Hematopoietic multipotent progenitor cell treated with erythropoietin and hydrocortisone succinate and interleukin-3 and kit ligand, for 6 days (in vitro differentiated cells): Measurements from ENCODE around the gene KCNN2.

Experiments used
- DNase-seq: peaks from one replicate; pipeline ENCODE4 v3.0.0-alpha.2; 2015

KCNN2 gene

DNA sequence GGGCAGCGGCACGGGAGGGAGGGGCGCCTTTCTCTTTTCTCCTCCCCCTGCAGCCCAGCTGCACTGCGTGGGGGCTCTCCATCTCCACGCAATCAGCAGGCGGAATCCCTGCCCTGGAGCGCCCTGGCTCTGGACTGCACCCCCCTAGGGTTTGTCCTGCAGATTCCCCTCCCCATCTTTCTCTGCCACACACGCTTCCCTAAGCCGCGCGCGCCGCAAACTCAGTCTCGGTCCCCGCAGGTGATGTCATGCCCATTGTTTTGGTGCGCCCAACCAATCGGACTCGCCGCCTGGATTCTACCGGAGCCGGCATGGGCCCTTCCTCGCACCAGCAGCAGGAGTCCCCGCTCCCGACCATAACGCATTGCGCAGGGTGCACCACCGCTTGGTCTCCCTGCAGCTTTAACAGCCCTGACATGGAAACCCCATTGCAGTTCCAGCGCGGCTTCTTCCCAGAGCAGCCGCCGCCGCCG is at the start of gene KCNN2:
Gene KCNN2, plus strand, starts transcription at position 347 of the 473 bp plus-strand sequence. Its CDS starts 70 bp downstream, at position 417.
- no peak for DNase-seq

DNA sequence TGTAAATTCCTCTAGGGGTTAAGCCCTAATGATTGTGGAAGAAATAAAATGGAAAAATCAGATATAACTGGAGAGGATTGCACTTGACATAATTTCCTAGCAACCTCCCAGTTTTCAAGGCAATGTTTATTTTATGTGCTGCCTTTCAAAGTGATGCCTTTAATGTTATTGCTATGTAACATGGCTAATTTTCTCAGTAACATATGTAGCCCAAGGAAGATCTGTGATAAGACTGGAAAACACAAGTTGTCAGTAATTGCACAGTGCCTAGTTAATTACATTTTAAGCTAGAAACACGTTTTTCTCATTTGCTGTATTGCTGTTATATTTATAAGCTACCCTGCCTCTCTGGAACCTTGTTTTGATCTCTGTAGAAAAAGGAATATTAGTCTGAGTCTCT is 49.2 kb upstream of the KCNN2 start:
- no peak for DNase-seq

DNA sequence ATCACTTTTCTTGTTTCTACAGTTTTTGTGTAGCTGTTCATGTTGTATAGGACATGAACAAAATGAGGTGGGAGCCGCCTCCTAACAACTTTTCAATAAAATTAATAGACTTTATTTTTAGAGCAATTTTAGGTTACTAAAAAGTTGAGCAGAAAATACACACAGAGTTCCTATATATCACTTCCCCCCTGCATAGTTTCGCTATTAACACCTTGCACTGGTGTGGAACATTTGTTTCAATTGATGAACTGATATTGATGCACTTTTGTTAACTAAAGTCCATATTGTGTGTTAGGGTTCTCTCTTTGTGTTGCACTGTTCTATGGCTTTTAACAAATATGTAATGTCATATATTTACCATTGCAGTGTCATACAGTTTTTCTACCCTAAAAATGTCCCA is 47.8 kb upstream of the KCNN2 start:
- DNase-seq: no peak

DNA sequence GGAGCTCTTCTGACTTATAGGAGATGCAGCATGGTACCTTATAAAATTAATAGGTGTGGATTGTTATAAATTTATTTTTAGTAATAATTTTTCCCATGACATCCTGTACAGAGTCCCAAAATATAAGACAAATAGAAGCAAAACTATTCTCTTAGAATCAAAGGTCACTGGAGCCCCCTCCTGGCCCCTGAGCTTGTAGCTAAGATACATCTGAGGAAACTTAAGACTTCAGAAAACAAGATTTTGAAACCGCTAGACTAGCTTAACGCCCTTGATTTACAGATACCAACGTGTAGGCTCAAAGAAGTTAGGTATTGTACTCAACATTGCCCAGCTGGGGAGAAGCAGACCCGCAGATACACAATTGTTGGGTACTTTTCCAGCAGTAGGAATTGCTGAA is 45.7 kb upstream of the KCNN2 start:
- no peak for DNase-seq

DNA sequence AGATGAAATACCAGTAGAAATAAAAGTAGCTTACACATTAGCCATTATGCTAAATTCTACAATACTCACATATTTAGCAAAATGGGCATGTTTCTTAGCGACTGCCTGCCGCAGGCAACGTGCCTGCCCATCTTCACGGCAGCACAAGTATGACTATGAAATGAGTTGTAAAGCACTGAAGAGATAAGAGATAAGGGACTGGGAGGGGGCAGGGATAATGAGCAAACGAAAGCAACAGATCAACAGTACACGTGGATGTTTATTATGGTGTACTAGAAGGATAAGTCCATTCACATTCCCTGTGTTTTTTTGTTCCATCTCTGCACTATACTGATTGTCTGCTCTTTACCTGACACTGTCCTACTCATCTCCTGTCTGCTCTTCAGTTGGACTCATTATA is 44.1 kb upstream of the KCNN2 start:
- DNase-seq: no peak

DNA sequence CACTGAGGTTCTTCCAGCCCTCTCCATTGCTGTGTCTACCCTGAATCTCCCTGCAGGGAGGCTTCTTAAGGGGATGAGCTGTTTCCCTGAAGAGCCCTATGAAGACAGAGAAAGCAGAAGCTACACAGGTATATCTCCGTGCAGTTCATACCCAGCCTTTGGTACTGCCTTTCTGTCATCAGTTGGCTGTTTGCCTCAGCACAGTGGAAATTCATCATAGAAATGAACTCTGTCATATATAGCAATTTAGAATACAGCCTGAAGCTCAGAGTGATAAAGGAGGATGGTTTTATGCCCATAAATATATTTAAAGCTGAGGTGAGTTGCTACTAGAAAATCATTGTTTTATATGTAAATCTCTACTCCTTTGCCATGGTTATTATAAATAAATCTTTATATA is 42.6 kb upstream of the KCNN2 start:
- DNase-seq: no peak

DNA sequence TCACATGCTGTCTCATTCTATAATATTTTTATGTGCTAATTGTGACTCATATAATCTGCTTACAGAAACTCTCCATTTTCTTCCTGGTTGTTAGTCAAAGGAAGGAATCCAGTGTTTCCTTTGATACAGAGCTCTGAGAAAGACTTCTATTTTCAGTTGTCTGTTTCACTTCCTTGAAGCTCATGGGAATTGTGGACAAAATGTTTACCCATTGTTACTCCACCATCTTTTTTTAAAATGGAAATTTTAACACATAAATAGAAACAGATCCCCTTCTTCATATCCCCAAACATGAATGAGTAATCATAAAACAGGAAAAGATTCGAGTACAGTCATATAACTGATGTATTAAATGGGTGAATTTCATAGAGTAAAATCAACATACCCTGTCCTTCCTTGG is 42.0 kb upstream of the KCNN2 start:
- DNase-seq: no peak

DNA sequence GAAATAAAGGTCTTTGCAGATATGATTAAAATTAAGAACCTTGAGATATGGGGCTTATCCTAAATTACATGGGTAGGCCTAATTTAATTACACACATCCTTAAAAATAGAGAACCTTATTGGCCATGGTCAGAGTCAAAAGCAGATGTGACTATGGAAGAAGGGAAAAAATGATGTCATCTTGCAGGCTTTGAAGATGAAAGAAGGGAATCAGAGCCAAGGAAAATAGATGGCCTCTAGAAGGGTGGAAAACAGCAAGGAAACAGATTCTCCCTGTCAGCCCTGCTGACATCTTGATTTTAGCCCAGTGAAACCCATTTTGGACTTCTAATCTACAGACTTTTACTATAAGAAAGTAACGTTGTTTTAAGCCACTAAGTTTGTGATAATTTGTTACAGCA is 37.6 kb upstream of the KCNN2 start:
- no peak for DNase-seq

DNA sequence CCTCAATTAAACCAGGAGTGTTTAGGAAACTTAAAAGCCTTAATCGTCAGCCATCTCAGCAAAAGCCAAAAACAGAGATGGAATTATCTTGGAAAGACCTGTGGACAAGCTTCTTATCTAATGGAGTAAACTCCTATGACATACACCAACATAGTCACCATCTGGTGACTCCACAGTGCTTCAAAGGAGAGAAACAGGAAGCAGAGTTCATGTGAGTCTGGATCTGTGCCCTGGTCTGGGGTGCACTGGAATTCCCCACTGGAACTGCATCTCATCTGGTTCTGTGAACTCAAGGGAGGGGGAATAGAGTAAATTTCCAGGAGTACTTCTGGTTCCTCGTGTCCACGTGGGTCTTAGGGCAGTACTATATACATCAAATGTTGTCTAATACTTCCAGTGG is 36.3 kb upstream of the KCNN2 start:
- no peak for DNase-seq

DNA sequence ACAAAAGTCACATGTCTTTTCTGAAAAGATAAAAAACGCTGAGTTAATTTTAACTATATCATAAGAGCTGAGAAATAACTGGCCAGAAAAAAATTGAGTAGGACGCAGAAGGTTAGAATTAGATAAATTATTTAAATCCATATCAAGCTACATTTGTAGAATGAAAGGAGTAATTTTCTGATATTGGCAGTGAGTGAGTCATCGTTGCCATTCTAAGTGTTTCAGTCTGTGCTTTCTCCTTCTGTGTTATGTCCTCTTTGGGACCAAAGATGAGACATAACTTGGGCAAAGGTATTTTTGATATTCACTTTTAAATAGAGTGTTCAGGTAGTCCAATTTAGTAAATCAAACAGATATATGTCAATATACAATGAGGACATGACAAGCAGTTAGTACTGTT is 34.4 kb upstream of the KCNN2 start:
- no peak for DNase-seq

DNA sequence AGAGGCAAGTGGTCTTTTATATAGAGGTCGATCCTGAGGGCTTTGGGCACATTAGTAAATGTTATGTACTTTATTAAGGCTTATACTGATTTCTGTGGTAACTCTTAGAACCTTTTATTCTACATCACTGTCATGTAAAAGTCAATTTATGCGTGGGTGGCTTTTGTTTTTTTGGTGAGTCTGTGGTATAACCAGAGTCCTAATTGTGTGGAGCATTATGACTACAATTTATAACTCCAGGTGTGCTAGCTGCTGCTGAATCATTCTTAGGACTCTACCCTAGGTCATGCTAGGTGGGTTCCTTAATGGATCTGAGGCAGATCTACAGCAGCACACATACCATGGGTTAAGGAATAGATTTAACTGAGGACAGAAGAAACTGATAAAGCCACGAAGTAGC is 33.9 kb upstream of the KCNN2 start:
- DNase-seq: no peak

DNA sequence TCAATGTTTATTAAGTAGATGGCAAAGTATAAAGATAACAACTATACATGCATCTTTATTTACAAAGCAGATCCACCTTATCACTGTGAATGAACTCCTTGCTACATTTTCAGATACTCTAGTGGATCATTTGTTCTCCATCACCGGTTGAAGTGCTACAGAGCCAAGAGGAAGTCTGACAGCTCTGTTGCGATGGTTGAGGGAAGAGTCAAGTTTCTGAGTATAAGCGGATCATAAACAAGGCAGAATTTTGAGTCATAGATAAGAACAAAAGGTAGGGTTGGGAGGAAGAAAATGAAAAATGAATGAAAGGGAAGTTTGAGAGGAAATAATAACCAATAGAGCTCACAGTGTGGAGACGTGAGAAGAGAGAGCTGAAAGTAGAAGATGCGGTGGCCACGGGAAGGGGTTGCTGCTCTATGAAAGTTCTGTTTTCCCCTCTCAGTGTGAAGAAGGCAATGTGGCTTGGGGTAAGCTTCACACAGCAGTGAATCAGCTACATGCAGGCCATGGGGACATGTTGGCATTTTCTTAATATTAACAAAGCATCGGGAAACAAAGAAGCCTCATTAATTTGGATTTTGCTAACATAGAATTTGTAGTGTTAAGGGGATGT is 30.8 kb upstream of the KCNN2 start:
- DNase-seq: no peak

DNA sequence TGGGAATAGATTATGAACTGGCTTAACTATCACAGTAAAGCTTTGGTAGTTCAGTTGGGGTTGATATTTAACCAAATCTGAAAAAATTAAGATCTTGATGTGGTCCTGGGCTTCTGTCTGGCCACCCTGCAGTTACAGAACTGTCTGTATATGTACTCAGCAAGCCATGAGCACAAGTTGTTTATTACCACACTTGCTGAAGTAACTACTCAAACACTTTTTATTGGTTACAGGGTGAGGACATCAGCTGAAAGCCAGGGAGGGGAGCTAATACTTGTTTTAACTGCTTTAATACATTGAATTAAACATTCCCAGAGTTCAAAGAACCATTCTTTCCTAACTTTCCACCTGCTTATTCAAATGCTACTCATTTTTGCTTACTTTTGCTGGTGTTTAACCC is 29.4 kb upstream of the KCNN2 start:
- no peak for DNase-seq

DNA sequence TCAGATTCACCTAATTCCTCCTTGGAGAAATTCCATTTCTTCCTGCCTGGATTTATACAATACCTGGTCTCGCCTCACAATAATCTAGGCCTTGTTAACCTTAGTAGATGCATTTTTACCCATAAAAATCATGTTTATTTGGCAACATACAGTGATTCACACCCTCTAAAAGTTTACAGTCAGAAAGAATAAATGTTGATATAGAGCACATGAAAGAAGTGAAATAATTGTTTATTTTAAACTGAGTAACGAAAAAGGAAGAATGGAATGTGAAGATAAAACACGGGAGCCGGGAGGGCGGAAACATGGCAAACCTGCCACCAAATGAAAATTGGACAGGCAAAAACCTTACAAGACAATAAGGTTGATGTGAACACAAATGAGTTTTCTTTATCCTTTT is 28.9 kb upstream of the KCNN2 start:
- DNase-seq: no peak

DNA sequence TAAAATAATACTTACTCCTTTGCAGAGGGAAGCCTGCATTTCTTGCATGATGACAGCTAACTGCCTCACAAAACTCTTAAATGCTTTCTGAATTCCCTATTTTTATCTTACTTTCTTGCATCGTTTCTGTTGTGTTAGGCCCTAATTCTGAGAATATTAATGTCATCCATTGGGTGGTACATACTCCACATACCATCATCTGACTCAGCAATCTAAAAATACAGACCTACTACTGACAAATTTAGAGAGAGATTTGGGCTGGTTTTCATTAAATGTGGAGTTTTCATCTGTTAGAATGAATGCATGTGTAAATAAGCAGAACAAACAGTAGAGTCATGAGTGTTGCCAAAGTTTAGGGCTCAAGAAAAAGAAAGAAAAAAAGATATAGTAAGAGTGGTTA is 26.5 kb upstream of the KCNN2 start:
- DNase-seq: no peak

DNA sequence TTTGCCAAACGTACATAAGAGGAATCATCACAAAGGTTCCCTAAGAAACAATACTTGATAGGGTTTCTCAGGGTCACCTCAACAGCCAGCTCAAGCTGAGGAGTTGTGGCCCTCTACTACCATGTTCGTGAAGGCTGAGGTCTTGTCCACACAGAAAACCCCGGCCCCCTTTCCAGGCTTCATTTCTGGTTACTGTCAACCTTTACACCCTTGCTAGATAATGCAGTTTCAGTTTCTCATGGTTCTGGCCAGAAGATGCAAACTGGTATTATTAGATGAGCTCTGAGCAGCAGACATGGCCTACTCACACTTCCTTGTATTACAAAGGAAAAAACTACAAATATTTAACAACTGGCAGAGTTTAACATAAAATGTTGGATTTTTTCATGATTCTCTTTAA is 22.8 kb upstream of the KCNN2 start:
- no peak for DNase-seq

DNA sequence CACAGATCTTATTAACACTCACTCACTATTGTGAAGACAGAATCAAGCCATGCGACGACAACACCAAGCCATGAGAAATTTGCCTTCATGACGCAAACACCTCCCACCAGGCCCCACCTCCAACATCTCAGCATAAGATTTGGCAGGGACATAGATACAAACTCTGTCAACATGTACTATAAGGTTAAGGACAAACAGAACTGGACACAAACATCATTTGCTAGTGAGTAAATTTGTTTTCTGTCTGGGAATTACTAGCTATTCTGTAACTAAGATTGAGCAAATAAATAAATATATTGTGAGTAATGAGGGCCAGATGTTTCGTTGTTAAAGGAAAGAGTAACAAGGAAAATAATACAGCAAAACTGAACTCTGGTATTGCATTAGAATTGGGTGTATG is 15.7 kb upstream of the KCNN2 start:
- DNase-seq: no peak

DNA sequence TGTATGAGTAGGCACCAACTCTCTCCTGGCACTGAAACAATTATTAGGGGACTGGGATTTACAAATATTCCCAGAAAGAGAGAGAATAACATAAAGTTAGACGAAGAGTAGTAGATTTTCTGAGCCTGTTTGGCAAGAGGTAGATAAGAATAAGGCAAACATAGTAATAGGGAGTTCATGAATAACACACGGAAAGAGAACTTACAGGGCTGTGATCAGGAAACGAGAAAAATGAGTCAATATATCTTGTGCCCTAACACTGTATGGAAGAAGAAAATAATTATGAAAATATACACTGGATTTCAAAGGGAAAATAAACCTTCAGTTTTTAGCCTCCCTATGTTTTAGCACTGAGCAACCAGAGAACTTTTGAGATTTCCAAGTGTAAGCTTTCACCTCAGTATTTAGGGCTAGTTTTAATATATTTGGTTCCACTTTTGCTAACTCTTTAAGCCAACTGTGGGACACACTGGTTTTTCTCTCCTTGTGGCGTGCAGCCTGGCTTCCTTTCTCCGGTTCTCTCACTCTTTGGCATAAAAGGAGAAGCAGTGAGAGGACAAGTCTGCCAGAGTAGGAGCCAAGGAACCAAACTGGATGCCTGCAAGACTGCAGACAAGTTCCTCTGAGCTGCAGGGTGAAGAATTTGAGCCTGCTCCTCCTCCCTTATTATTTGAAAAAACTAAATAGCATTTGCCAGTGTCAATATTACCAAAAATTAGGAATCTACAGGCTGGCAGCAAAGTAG is 6.6 kb upstream of the KCNN2 start:
- no peak for DNase-seq

DNA sequence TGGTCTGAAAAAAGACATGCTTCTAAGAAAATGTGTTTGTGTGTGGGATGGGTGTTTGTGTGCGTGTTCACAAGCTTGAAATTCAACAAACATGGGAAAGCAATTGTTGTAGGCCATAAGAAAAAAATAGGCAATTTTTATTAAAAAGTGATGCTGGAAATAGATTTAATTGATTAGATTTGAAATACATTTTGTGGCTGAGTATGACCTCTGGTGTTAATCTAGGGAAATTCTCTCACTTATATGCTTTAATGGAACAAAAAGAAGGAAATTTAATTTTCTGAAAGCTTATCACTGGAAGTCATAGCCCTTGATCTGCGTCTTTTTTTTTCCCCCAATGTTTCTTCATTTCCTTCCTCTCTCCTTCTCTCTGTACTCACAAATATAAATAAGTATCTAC is 3.5 kb upstream of the KCNN2 start:
- DNase-seq: no peak

DNA sequence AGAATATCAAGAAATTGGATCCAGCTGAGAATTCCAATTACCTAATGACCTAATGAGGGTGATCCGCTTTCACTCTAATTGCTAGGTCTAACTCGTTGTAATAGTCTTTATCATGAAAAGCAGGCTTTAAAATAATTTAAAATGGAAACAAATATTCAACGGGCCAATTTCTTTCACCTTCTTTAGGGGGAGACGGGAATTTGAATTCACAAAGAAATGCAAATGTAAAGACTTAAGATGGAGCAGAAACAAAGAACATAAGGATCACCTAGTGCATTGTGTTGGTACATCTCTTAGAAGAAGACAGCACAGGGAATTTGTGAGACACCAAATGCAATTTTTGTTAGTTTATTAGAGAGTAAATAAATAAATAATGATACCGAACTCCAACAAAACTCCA is 1.5 kb upstream of the KCNN2 start:
- DNase-seq: no peak

DNA sequence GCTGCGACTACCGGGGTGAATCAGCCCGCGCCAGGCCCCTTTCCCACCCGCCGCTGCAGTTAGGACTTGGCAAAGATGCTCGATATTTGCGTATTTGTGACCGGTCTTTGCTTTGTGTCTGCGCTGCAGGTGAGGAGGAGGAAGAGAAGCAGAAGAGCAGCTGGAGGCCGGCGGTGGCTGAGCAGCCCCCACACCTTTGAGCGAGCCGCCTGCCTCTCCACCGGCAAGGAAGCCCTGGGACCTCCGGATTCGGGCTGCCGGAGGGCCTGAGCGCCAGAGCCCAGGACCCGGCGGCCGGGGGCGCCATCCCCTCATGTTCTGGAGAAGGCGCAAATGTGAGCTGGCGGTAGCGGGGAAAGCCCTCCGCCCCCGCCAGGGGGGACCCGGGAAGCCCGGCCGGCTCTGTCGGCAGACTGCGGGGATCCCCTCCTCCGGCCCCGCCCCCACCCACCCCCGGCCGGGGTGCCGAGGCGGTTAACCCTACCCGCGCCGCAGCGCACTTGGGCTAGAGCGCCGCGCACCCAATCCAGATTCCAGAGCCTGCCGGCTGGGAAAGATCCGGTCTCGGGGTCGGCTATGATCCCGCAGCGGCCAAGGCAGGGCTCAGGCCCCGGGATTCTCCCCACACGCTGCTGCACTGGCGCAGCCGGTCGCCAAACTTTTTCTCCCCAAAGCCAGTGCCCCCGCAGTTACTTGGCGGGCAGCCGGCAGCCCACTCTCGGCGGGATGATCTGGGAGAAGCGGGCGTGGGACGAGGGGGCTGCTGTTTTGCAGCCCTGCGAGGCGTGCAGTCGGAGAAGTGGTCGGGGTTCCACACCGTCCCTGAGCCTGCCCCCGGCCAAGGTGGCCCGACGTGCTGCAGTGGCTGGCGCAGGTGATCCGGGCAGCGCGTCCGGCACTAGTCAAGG is 800 bp upstream of the KCNN2 start:
- no peak for DNase-seq

DNA sequence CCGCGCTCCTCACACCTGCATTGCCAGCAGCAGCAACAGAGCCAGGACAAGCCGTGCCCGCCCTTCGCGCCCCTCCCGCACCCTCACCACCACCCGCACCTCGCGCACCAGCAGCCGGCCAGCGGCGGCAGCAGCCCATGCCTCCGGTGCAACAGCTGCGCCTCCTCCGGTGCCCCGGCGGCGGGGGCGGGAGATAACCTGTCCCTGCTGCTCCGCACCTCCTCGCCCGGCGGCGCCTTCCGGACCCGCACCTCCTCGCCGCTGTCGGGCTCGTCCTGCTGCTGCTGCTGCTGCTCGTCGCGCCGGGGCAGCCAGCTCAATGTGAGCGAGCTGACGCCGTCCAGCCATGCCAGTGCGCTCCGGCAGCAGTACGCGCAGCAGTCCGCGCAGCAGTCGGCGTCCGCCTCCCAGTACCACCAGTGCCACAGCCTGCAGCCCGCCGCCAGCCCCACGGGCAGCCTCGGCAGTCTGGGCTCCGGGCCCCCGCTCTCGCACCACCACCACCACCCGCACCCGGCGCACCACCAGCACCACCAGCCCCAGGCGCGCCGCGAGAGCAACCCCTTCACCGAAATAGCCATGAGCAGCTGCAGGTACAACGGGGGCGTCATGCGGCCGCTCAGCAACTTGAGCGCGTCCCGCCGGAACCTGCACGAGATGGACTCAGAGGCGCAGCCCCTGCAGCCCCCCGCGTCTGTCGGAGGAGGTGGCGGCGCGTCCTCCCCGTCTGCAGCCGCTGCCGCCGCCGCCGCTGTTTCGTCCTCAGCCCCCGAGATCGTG is 517 bp downstream of the KCNN2 start:
- DNase-seq: no peak
